Measurements from ENCODE around the gene PPP1R3G. TPM values are rescaled to one million over a fixed set of nuclear protein-coding genes. Genes with fewer than 3 reads are reported as not detected.

Gene PPP1R3G
- total and polyA plus RNA-seq, 2 of the 4 experiments (the other 2 are of a cell fraction) = 0.10 to 0.18 TPM

DNA sequence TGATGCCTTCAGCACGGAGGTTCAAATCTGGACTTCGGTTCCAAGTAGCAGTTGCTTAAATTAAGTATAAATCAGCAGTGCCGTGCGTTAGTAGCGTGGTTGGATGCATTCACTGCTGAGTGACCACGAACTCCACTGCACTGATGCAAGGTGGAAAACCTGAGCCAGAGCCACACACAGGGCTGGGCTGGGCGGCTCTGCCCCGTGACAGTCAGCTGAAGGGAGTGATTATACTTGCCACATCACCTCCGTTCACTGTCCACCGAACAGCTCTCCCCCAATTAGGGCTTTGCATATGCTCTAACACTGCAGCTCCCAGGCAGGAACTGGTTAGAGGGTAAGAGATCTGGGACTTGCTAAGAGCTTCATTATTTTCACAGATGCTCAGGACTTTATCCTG is 22.2 kb downstream of the PPP1R3G start:
- Histone ChIP-seq H2BK5ac (ENCODE audit: low read depth, low read length, poor library complexity, severe bottlenecking) (no peak overlapping the region), H4K8ac (ENCODE audit: low read depth in 2 of 2, low read length in 2 of 2) (no peak overlapping the region), H3K14ac (replicated peaks; ENCODE audit: low read depth, low read length) (no peak overlapping the region), H3K79me1 (ENCODE audit: low read depth in 1 of 2, low read length in 2 of 2) (no peaks in the 10 kb centered on the region), H3K36me3 (ENCODE audit: control insufficient read depth, insufficient read depth, low read length) (no peaks in the 10 kb centered on the region), H3K56ac (ENCODE audit: extremely low read depth, insufficient read depth, low read length) (no peak overlapping the region), H2AK9ac (replicated peaks; ENCODE audit: low read depth, low read length, poor library complexity) (no peak overlapping the region), H4K91ac (ENCODE audit: insufficient read depth, low read depth, low read length) (no peak overlapping the region), H2BK120ac (ENCODE audit: low read depth, low read length) (no peak overlapping the region), H3K9me3 (ENCODE audit: control insufficient read depth, insufficient read depth, low read length) (no peaks in the 10 kb centered on the region), H3K23ac (ENCODE audit: low read depth, low read length) (no peak overlapping the region), H3K9me1 (ENCODE audit: insufficient read depth, low read length) (no peaks in the 10 kb centered on the region; the same call in 1 of the 2 replicates), H3K27ac (ENCODE audit: insufficient read depth, low read length) (no peak overlapping the region), H2AFZ (replicated peaks; ENCODE audit: low read length, poor library complexity) (no peak overlapping the region), H3K27me3 (ENCODE audit: control insufficient read depth, insufficient read depth, low read length) (no peaks in the 10 kb centered on the region; the same call in none of the 2 replicates), H3K4me2 (ENCODE audit: low read depth, low read length) (no peak overlapping the region), H3K9ac (ENCODE audit: low read depth, low read length) (no peak overlapping the region), H2AK5ac (ENCODE audit: low read depth, low read length) (no peak overlapping the region), H4K5ac (ENCODE audit: low read depth, low read length) (no peak overlapping the region), H3K4me3 (ENCODE audit: insufficient read depth, low read depth, low read length) (no peak overlapping the region), H2BK15ac (ENCODE audit: low read depth, low read length) (no peak overlapping the region), H3K18ac (ENCODE audit: low read depth, low read length) (no peak overlapping the region), H3K4me1 (ENCODE audit: control insufficient read depth, insufficient read depth, low read length) (peaks cover 2% of the 10 kb centered on the region; the same call in 1 of the 2 replicates), H2BK20ac (ENCODE audit: low read depth, low read length) (no peak overlapping the region), H3K4ac (ENCODE audit: low read depth, low read length) (no peak overlapping the region), H4K20me1 (ENCODE audit: insufficient read depth, low read length) (0 out of 2 replicates have a peak, but pooled peaks cover 4% of the 10 kb centered on the region)
- in situ Hi-C loops (cut with MboI; ENCODE audit: low sequenced_read_pairs) (no loop called here), intact Hi-C loops (cut with micrococcal nuclease) (no loop called here), dilution Hi-C loops (cut with HindIII; ENCODE audit: low sequenced_read_pairs, unreplicated experiment) (no loop called here)
- CTCF ChIA-PET = no interaction called here
- BruUV-seq (replicated peaks) = no TSS peak
- WGBS, 2 experiments (ENCODE audit: extremely low coverage in 2 of 2, insufficient read length in 1 of 2) = 95% methylated on average over 4 of the region's 10 CpGs; no CpG with 5 or more reads in 1 of the 2 experiments
- ATAC-seq (ENCODE audit: low read depth) (no peak), DNase-seq (no peak)
- TF ChIP-seq BHLHE40 (IDR thresholded peaks at IDR 0.05; ENCODE audit: low read depth, low read length) (no peak), RCOR1 (IDR thresholded peaks at IDR 0.05; ENCODE audit: insufficient replicate concordance, low read length) (no peak), NFE2L2 (IDR thresholded peaks at IDR 0.05; ENCODE audit: low read depth, low read length) (no peak), CEBPB (IDR thresholded peaks at IDR 0.05; ENCODE audit: low read depth, low read length) (no peak), CHD1 (IDR thresholded peaks at IDR 0.05; ENCODE audit: low read depth, low read length) (no peak), SMC3 (IDR thresholded peaks at IDR 0.05; ENCODE audit: low read depth, low read length) (no peak)
- TF ChIP-seq, protein P1, sequence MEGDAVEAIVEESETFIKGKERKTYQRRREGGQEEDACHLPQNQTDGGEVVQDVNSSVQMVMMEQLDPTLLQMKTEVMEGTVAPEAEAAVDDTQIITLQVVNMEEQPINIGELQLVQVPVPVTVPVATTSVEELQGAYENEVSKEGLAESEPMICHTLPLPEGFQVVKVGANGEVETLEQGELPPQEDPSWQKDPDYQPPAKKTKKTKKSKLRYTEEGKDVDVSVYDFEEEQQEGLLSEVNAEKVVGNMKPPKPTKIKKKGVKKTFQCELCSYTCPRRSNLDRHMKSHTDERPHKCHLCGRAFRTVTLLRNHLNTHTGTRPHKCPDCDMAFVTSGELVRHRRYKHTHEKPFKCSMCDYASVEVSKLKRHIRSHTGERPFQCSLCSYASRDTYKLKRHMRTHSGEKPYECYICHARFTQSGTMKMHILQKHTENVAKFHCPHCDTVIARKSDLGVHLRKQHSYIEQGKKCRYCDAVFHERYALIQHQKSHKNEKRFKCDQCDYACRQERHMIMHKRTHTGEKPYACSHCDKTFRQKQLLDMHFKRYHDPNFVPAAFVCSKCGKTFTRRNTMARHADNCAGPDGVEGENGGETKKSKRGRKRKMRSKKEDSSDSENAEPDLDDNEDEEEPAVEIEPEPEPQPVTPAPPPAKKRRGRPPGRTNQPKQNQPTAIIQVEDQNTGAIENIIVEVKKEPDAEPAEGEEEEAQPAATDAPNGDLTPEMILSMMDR (conservative IDR thresholded peaks at IDR 0.05; ENCODE audit: low read depth, low read length) = no peak
- TF ChIP-seq, protein P2, sequence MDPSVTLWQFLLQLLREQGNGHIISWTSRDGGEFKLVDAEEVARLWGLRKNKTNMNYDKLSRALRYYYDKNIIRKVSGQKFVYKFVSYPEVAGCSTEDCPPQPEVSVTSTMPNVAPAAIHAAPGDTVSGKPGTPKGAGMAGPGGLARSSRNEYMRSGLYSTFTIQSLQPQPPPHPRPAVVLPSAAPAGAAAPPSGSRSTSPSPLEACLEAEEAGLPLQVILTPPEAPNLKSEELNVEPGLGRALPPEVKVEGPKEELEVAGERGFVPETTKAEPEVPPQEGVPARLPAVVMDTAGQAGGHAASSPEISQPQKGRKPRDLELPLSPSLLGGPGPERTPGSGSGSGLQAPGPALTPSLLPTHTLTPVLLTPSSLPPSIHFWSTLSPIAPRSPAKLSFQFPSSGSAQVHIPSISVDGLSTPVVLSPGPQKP (IDR thresholded peaks at IDR 0.05; ENCODE audit: borderline replicate concordance, low read depth, low read length) = no peak
- TF ChIP-seq, protein P3, sequence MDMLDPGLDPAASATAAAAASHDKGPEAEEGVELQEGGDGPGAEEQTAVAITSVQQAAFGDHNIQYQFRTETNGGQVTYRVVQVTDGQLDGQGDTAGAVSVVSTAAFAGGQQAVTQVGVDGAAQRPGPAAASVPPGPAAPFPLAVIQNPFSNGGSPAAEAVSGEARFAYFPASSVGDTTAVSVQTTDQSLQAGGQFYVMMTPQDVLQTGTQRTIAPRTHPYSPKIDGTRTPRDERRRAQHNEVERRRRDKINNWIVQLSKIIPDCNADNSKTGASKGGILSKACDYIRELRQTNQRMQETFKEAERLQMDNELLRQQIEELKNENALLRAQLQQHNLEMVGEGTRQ (IDR thresholded peaks at IDR 0.05; ENCODE audit: low read depth, low read length) = no peak
- POLR2A ChIA-PET (ENCODE audit: unreplicated experiment) = no interaction called here

Data from IMR-90 (cell line).